ENCODE data around the gene HIPK4. TPM values are rescaled to one million over a fixed set of nuclear protein-coding genes. Genes with fewer than 3 reads are reported as not detected.

The HIPK4 gene
- total and polyA plus RNA-seq, 2 donors from 2014 or later: 0.09 TPM; not detected in 1

DNA sequence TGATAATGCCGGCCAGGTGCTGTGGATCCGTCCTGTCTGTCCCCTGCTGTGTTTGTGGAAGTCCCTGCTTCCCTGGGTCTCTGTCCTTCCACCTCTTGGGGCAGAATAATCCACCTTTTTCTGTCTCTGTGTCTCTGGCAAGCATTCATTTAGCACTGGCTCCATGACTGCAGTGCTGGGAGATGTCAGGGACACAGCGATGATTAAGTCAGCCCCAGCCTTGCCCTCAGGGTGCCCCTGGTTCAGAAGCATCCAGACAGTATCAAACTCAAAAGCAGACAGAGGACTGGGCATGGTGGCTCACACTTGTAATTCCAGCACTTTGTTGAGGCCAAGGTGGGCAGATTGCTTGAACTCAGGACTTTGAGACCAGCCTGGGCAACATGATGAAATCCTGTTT is 1.5 kb downstream of the HIPK4 start:
- DNase-seq (no peak), FAIRE-seq (no peak)
- Histone ChIP-seq H3K27me3 (ENCODE audit: control insufficient read depth, insufficient read depth, low read length) (no peaks in the 10 kb centered on the region), H3K4me3 (ENCODE audit: low read length in 3 of 3) (no peak overlapping the region), H3K27ac (ENCODE audit: low read depth in 2 of 2, low read length in 2 of 2) (no peak overlapping the region), H3K4me1 (ENCODE audit: control insufficient read depth in 2 of 3, insufficient read depth in 2 of 3, low read depth in 1 of 3, low read length in 3 of 3) (no peaks in the 10 kb centered on the region), H3K36me3 (ENCODE audit: control insufficient read depth in 2 of 3, insufficient read depth in 3 of 3, low read length in 3 of 3) (no peaks in the 10 kb centered on the region), H3K9ac (ENCODE audit: low read length in 3 of 3) (no peak overlapping the region), H3K9me3 (ENCODE audit: control insufficient read depth in 2 of 3, insufficient read depth in 1 of 3, low read length in 3 of 3) (no peaks in the 10 kb centered on the region)
- intact Hi-C loops (cut with DNase I): no loop called here
- TF ChIP-seq, protein P1, sequence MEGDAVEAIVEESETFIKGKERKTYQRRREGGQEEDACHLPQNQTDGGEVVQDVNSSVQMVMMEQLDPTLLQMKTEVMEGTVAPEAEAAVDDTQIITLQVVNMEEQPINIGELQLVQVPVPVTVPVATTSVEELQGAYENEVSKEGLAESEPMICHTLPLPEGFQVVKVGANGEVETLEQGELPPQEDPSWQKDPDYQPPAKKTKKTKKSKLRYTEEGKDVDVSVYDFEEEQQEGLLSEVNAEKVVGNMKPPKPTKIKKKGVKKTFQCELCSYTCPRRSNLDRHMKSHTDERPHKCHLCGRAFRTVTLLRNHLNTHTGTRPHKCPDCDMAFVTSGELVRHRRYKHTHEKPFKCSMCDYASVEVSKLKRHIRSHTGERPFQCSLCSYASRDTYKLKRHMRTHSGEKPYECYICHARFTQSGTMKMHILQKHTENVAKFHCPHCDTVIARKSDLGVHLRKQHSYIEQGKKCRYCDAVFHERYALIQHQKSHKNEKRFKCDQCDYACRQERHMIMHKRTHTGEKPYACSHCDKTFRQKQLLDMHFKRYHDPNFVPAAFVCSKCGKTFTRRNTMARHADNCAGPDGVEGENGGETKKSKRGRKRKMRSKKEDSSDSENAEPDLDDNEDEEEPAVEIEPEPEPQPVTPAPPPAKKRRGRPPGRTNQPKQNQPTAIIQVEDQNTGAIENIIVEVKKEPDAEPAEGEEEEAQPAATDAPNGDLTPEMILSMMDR (IDR thresholded peaks at IDR 0.05; ENCODE audit: borderline replicate concordance, extremely low read depth, insufficient read depth): no peak

DNA sequence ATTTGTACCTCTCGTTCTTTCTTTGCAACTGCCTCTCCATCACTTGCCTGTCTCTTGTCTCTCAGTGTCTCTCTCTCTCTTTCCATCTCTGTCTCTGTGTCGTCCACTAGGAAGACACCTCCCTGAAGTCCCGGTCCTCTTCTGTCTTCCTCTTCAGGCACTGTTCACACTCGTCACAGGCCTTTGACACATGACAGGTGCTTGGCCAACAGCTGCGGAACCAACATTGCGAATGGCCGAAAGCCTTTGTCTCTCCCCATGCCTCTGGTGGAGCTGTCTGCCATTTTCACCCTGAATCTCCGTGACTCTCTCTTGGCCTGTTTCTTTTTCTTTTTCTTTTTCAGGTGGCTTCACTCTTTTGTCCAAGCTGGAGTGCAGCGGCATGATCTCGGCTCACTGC is 2.8 kb downstream of the HIPK4 start:
- Histone ChIP-seq H3K9ac (ENCODE audit: low read length in 3 of 3) (no peak overlapping the region), H3K27me3 (ENCODE audit: control insufficient read depth, insufficient read depth, low read length) (no peaks in the 10 kb centered on the region), H3K36me3 (ENCODE audit: control insufficient read depth in 2 of 3, insufficient read depth in 3 of 3, low read length in 3 of 3) (no peaks in the 10 kb centered on the region), H3K4me3 (ENCODE audit: low read length in 3 of 3) (no peak overlapping the region), H3K9me3 (ENCODE audit: control insufficient read depth in 2 of 3, insufficient read depth in 1 of 3, low read length in 3 of 3) (no peaks in the 10 kb centered on the region), H3K4me1 (ENCODE audit: control insufficient read depth in 2 of 3, insufficient read depth in 2 of 3, low read depth in 1 of 3, low read length in 3 of 3) (no peaks in the 10 kb centered on the region), H3K27ac (ENCODE audit: low read depth in 2 of 2, low read length in 2 of 2) (no peak overlapping the region)
- FAIRE-seq (no peak), DNase-seq (no peak)
- intact Hi-C loops (cut with DNase I): no loop called here
- TF ChIP-seq, protein P1 (IDR thresholded peaks at IDR 0.05; ENCODE audit: borderline replicate concordance, extremely low read depth, insufficient read depth): no peak

DNA sequence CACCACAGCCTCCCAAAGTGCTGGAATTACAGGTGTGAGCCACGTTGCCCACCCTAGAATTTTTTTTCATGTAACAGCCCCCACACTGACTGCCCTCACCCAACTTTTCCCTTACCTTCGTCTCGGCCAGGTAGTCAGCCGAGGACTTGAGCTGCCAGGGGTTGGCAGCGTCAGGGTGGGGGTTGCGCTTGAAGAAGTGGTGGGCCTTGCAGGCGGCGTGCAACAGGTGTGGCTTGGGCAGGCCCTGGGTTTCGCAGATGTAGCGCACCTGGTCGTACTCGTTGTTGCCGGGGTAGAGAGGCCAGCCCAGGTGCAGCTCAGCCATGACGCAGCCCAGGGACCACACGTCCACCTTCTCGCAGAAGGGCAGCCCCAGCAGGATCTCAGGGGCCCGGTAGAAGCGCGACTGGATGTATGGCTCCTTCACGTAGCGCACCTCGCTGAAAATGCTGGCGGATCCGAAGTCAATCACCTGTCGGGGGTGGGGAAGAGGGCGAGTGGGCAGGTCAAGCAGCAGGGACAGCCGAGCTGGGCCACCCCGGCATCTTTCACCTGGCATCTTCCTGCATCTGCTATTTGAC is 6.2 kb downstream of the HIPK4 start:
- Histone ChIP-seq H3K27me3 (ENCODE audit: control insufficient read depth, insufficient read depth, low read length) (no peaks in the 10 kb centered on the region), H3K9me3 (ENCODE audit: control insufficient read depth in 2 of 3, insufficient read depth in 1 of 3, low read length in 3 of 3) (no peaks in the 10 kb centered on the region), H3K9ac (ENCODE audit: low read length in 3 of 3) (no peak overlapping the region), H3K4me1 (ENCODE audit: control insufficient read depth in 2 of 3, insufficient read depth in 2 of 3, low read depth in 1 of 3, low read length in 3 of 3) (no peaks in the 10 kb centered on the region), H3K36me3 (ENCODE audit: control insufficient read depth in 2 of 3, insufficient read depth in 3 of 3, low read length in 3 of 3) (peaks cover 0 to 3% (median 2%) of the 10 kb centered on the region in 3 donors), H3K4me3 (ENCODE audit: low read length in 3 of 3) (no peak overlapping the region), H3K27ac (ENCODE audit: low read depth in 2 of 2, low read length in 2 of 2) (no peak overlapping the region)
- DNase-seq: no peak
- intact Hi-C loops (cut with DNase I): no loop called here
- TF ChIP-seq, protein P1 (IDR thresholded peaks at IDR 0.05; ENCODE audit: borderline replicate concordance, extremely low read depth, insufficient read depth): no peak
- FAIRE-seq: no peak

DNA sequence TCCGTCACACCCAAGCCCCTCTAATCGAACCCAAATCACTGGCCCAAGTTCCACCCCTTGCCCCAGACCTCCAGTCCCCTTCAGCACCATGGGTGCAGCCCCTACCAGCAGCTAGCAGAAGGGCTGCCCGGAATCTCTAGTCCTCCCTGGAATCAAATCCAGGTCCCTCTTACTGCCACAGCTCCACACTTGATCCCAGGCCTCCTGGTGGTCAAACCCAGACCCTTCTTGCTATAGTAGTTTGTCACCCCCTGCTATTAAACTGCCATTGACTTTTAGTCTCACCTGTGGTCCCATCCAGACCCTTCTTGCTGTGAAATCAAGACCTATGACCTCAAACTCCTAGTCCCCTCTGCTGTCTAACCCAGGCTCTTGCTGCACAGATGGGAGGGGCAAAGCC is 8.7 kb downstream of the HIPK4 start:
- DNase-seq: no peak
- Histone ChIP-seq H3K4me1 (ENCODE audit: control insufficient read depth in 2 of 3, insufficient read depth in 2 of 3, low read depth in 1 of 3, low read length in 3 of 3) (no peaks in the 10 kb centered on the region), H3K36me3 (ENCODE audit: control insufficient read depth in 2 of 3, insufficient read depth in 3 of 3, low read length in 3 of 3) (peaks cover 2 to 8% (median 3%) of the 10 kb centered on the region in 3 donors), H3K9ac (ENCODE audit: low read length in 3 of 3) (no peak overlapping the region), H3K27me3 (ENCODE audit: control insufficient read depth, insufficient read depth, low read length) (no peaks in the 10 kb centered on the region), H3K4me3 (ENCODE audit: low read length in 3 of 3) (no peak overlapping the region), H3K9me3 (ENCODE audit: control insufficient read depth in 2 of 3, insufficient read depth in 1 of 3, low read length in 3 of 3) (no peaks in the 10 kb centered on the region), H3K27ac (ENCODE audit: low read depth in 2 of 2, low read length in 2 of 2) (no peak overlapping the region)
- intact Hi-C loops (cut with DNase I): no loop called here
- TF ChIP-seq, protein P1 (IDR thresholded peaks at IDR 0.05; ENCODE audit: borderline replicate concordance, extremely low read depth, insufficient read depth): no peak
- no peak for FAIRE-seq

Measured in kidney (tissue), 14 donors.